ENCODE measurements around the gene LILRB3. TPM values are rescaled to one million over a fixed set of nuclear protein-coding genes. Genes with fewer than 3 reads are reported as not detected.

LILRB3 gene
- total and polyA plus RNA-seq, 2 experiments from 2014 or later, result not detected

GRCh38 chr19:54190503-54191010, 32.2 kb downstream of the LILRB3 start:
- peaks cover 43% of the 10 kb centered on the region for H3K79me2 ChIP-seq (replicated peaks; ENCODE audit: insufficient read depth)

GRCh38 chr19:54189735-54190502, 32.9 kb downstream of the LILRB3 start:
- peaks cover 29% of the 10 kb centered on the region for H3K4me1 Mint-ChIP-seq
- Histone ChIP-seq H3K4me2 (peak overlapping the region; percentile 98; the same call in 1 of the 2 replicates), H3F3A (replicated peaks; ENCODE audit: low read depth) (peaks cover 18% of the 10 kb centered on the region), H3K9me2 (ENCODE audit: insufficient read depth) (no peaks in the 10 kb centered on the region), H3K27me3 (ENCODE audit: insufficient read depth) (no peaks in the 10 kb centered on the region), H3K36me3 (ENCODE audit: insufficient read depth) (peaks cover 18% of the 10 kb centered on the region), H3K4me3 (peak overlapping the region; percentile 97), H3K27ac (ENCODE audit: low read depth) (peak overlapping the region; percentile 94), H2AFZ (no peak overlapping the region), H4K20me1 (replicated peaks; ENCODE audit: insufficient read depth) (peaks cover 13% of the 10 kb centered on the region), H3K79me2 (replicated peaks; ENCODE audit: insufficient read depth) (peaks cover 47% of the 10 kb centered on the region), H3K4me1 (ENCODE audit: insufficient read depth) (peaks cover 7% of the 10 kb centered on the region; the same call in 1 of the 2 replicates)
- peak; percentile 65 for TF ChIP-seq POLR2AphosphoS5 (IDR thresholded peaks at IDR 0.05; ENCODE audit: low read depth)
- TF ChIP-seq CREB1 (CRISPR knock-in tag; IDR thresholded peaks at IDR 0.05; ENCODE audit: low read depth), result peak; percentile 78
- TF ChIP-seq ETS1 (IDR thresholded peaks at IDR 0.05), result peak; percentile 52
- no peak for TF ChIP-seq ZNF331 (CRISPR knock-in tag; IDR thresholded peaks at IDR 0.05; ENCODE audit: low read depth)
- H3K4me3 Mint-ChIP-seq, result peak overlapping the region; percentile 88
- peaks cover 48% of the 10 kb centered on the region for H3K36me3 Mint-ChIP-seq (ENCODE audit: low read depth)
- peaks cover 18% of the 10 kb centered on the region for H3K27me3 Mint-ChIP-seq (ENCODE audit: insufficient read depth, low read depth, poor library complexity)
- ATAC-seq (peak; percentile 57), DNase-seq (ENCODE audit: low spot score) (peak; percentile 100)
- H3K27ac Mint-ChIP-seq, result peak overlapping the region; percentile 100
- no peaks in the 10 kb centered on the region; the same call in 2 of the 3 replicates for H3K9me3 Mint-ChIP-seq

More at GRCh38 chr19:54190503-54191010, 32.2 kb downstream of the LILRB3 start:
- Mint-ChIP-seq H3K27me3 (ENCODE audit: insufficient read depth, low read depth, poor library complexity) (peaks cover 18% of the 10 kb centered on the region), H3K36me3 (ENCODE audit: low read depth) (peaks cover 51% of the 10 kb centered on the region), H3K4me3 (peak overlapping the region; percentile 88), H3K9me3 (no peaks in the 10 kb centered on the region; the same call in 2 of the 3 replicates), H3K4me1 (peaks cover 26% of the 10 kb centered on the region), H3K27ac (peak overlapping the region; percentile 100)
- DNase-seq (ENCODE audit: low spot score), result peak; percentile 99
- Histone ChIP-seq H3F3A (replicated peaks; ENCODE audit: low read depth) (peaks cover 18% of the 10 kb centered on the region), H3K9me2 (ENCODE audit: insufficient read depth) (no peaks in the 10 kb centered on the region), H3K36me3 (ENCODE audit: insufficient read depth) (peaks cover 18% of the 10 kb centered on the region), H3K4me1 (ENCODE audit: insufficient read depth) (peaks cover 7% of the 10 kb centered on the region; the same call in 1 of the 2 replicates), H3K4me2 (peak overlapping the region; percentile 98), H3K27ac (ENCODE audit: low read depth) (peak overlapping the region; percentile 94), H3K27me3 (ENCODE audit: insufficient read depth) (no peaks in the 10 kb centered on the region), H2AFZ (peak overlapping the region; percentile 67; the same call in 1 of the 2 replicates), H3K4me3 (peak overlapping the region; percentile 97), H4K20me1 (replicated peaks; ENCODE audit: insufficient read depth) (peaks cover 13% of the 10 kb centered on the region)
- ATAC-seq, result peak; percentile 60
- TF ChIP-seq CREB1 (CRISPR knock-in tag; IDR thresholded peaks at IDR 0.05; ENCODE audit: low read depth), result peak; percentile 2; the same call in 1 of the 2 replicates
- no peak for TF ChIP-seq REST (IDR thresholded peaks at IDR 0.05; ENCODE audit: unreplicated experiment)

Measured in GM23338 (cell line).